HG02588 (cell line): ENCODE measurements around the gene MEGF9.
"Not testable (repeated sequence)": the region's sequence is repeated elsewhere in the genome, so short reads cannot be mapped to it uniquely, and the experiment has no call there.

Experiments used
- ATAC-seq: cut with Tn5 transposase; IDR thresholded peaks from one replicate; pipeline ENCODE4 v1.9.1; 2021; ENCODE audit warnings: mild to moderate bottlenecking, moderate library complexity; ENCODE audit not compliant: unreplicated experiment

The MEGF9 gene

GRCh38 chr9:120663380-120663779 lies 50.9 kb downstream of the MEGF9 start:
- ATAC-seq, result no peak

- no peak for ATAC-seq
These were observed 51.8 kb downstream of the MEGF9 start for GRCh38 chr9:120662513-120662912.

- ATAC-seq, result no peak
These were observed 54.6 kb downstream of the MEGF9 start for GRCh38 chr9:120659676-120660075.

GRCh38 chr9:120659209-120659608 lies 55.1 kb downstream of the MEGF9 start:
- no peak for ATAC-seq

GRCh38 chr9:120655005-120655622 lies 59.2 kb downstream of the MEGF9 start:
- ATAC-seq, result no peak

- no peak for ATAC-seq
These were observed 60.0 kb downstream of the MEGF9 start for GRCh38 chr9:120654272-120654671.

GRCh38 chr9:120653762-120654161 lies 60.5 kb downstream of the MEGF9 start:
- ATAC-seq, result no peak

- no peak for ATAC-seq
These were observed 61.3 kb downstream of the MEGF9 start for GRCh38 chr9:120652934-120653333.

GRCh38 chr9:120650352-120650751 lies 63.9 kb downstream of the MEGF9 start:
- ATAC-seq, result no peak

- no peak for ATAC-seq
These were observed 65.6 kb downstream of the MEGF9 start for GRCh38 chr9:120648581-120649197.

GRCh38 chr9:120646948-120647347 lies 67.3 kb downstream of the MEGF9 start:
- no peak for ATAC-seq

- no peak for ATAC-seq
These were observed 68.5 kb downstream of the MEGF9 start for GRCh38 chr9:120645760-120646159.

GRCh38 chr9:120643061-120643460 lies 71.2 kb downstream of the MEGF9 start:
- ATAC-seq, result no peak

GRCh38 chr9:120642129-120642770 lies 72.0 kb downstream of the MEGF9 start:
- no peak for ATAC-seq

GRCh38 chr9:120640874-120641273 lies 73.4 kb downstream of the MEGF9 start:
- not testable (repeated sequence) for ATAC-seq

GRCh38 chr9:120640380-120640779 lies 73.9 kb downstream of the MEGF9 start:
- ATAC-seq, result no peak

GRCh38 chr9:120637919-120638318 lies 76.4 kb downstream of the MEGF9 start:
- ATAC-seq, result no peak

- no peak for ATAC-seq
These were observed 77.9 kb downstream of the MEGF9 start for GRCh38 chr9:120636194-120636957.

- ATAC-seq, result no peak
These were observed 79.3 kb downstream of the MEGF9 start for GRCh38 chr9:120635011-120635410.

GRCh38 chr9:120630333-120630732 lies 83.9 kb downstream of the MEGF9 start:
- no peak for ATAC-seq

GRCh38 chr9:120628925-120629497 lies 85.3 kb downstream of the MEGF9 start:
- ATAC-seq, result not testable (repeated sequence)
